ENCODE measurements around the gene PHF11. TPM values are rescaled to one million over a fixed set of nuclear protein-coding genes. Genes with fewer than 3 reads are reported as not detected.

The PHF11 gene
- total RNA-seq = 14.7 and 15.8 TPM in 2 replicates

DNA sequence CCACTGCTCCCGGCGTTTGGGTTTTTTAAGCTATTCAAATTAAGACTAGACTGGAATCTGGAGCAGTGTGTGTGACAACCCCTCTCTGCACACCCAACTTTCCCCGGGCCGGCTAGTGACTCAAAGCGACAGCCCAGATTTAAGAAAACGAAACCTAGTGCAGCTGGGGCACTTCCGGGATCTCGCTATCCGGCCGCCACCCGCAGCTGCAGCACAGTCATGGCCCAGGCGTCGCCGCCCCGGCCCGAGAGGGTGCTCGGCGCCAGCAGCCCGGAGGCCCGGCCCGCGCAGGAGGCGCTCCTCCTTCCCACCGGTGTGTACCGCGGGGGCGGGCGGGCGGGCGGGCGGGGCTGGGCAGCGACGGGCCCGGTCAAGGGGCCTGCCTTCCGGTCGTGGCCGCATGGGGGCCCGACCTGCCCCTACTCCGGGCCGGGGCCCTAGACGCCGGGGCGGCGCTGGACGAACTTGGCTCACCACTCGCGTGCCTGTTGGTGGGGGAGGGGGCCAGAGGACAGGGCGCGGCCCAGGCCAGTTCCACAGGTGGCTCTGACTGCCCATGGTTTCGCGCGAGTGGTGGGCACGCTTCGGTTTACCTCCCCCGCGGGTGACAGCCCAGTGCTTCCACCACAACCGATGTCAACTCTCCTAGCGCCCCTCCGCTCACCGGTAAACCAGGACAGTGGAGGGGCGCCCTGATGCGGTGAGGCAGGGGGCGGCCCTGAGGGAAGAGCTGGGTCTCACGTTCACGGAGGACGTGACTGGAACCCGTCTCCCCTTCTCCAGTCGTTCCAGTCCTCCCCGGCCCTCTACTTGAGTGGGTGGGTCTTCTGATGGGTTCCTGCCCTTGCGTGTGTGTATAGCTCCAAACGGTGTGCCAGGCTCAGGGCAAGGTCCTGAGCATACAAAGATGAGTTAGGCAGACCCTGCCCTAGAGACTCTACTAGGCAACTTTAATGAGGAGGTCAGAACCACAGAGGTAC lies at the start of gene PHF11:
PHF11 (plus strand) TSS at position 171 of the 980 bp plus-strand sequence; CDS start at position 220, 49 bp downstream.

Other genes with a start within 250 kb of the PHF11 start
- gene CDADC1, start 248.0 kb upstream of the PHF11 start, total RNA-seq = 2.7 and 3.3 TPM in 2 replicates
- gene CAB39L, start 51.9 kb upstream of the PHF11 start, total RNA-seq = 9.6 and 11.1 TPM in 2 replicates
- 7.6 and 8.5 TPM in 2 replicates for gene SETDB2, start 51.7 kb upstream of the PHF11 start, total RNA-seq
- 14.0 and 18.4 TPM in 2 replicates for gene RCBTB1, start 89.6 kb downstream of the PHF11 start, total RNA-seq
- not detected in 2 replicates for gene ARL11, start 132.6 kb downstream of the PHF11 start, total RNA-seq
- gene EBPL, start 195.5 kb downstream of the PHF11 start, total RNA-seq = 61.8 and 69.8 TPM in 2 replicates

Measured in subcutaneous preadipocyte (primary cell).